GM12873 (cell line): ENCODE results near the gene FAM181B.

Source experiments
- TF ChIP-seq, protein P1 (sequence below): IDR thresholded peaks from 2 replicates; pipeline ENCODE4 v1.5.1; 2012; ENCODE audit warnings: low read depth, mild to moderate bottlenecking, moderate library complexity, low read length, control low read depth; ENCODE audit not compliant: insufficient read depth; ENCODE audit errors: missing control alignments

Gene FAM181B

GRCh38 chr11:82767123-82767522, 33.5 kb upstream of the FAM181B start:
- TF ChIP-seq, protein P1, sequence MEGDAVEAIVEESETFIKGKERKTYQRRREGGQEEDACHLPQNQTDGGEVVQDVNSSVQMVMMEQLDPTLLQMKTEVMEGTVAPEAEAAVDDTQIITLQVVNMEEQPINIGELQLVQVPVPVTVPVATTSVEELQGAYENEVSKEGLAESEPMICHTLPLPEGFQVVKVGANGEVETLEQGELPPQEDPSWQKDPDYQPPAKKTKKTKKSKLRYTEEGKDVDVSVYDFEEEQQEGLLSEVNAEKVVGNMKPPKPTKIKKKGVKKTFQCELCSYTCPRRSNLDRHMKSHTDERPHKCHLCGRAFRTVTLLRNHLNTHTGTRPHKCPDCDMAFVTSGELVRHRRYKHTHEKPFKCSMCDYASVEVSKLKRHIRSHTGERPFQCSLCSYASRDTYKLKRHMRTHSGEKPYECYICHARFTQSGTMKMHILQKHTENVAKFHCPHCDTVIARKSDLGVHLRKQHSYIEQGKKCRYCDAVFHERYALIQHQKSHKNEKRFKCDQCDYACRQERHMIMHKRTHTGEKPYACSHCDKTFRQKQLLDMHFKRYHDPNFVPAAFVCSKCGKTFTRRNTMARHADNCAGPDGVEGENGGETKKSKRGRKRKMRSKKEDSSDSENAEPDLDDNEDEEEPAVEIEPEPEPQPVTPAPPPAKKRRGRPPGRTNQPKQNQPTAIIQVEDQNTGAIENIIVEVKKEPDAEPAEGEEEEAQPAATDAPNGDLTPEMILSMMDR, result no peak

GRCh38 chr11:82765466-82766034, 31.9 kb upstream of the FAM181B start:
- TF ChIP-seq, protein P1, result no peak

DNA sequence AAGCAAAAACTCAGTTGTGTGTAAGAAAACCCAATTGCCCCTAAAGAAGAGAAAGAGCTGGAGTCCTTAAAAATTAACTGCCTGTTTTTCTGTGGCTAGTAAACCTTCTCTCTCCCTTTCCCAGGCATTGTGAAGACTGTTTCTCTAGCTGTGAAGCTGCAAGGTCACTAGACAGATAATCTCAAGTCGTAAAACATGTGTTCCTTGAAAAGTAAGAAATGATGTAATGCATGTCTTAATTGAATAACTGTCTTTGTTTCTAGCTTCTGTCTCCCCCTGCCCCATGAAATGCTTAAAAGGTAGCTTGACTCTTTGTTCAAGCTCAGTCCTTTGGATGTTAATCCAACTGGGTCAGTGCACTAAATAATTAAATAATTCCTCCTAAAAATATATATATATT, 29.5 kb upstream of the FAM181B start:
- TF ChIP-seq, protein P1, result no peak

DNA sequence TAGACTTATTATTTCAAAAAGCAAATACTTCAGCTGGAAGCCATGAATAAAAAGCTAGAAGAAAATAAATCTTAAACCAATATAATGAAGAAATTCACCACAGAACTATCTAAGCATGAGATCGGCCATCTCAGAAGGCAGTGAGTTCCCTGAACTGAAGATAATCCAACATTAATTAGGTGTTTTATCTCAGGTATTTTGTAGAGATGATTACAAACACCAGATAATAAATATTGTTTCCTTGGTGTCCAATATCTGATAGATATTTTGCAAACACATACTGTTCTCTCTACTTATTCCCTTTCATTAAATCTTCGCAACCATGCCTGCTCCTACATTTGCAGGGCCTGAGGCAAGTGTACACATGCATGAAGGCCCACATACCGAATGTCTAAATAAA, 26.0 kb upstream of the FAM181B start:
- TF ChIP-seq, protein P1, result no peak

- TF ChIP-seq, protein P1, result no peak
Measured at GRCh38 chr11:82757660-82758357, 24.1 kb upstream of the FAM181B start.

- TF ChIP-seq, protein P1, result no peak
Measured at GRCh38 chr11:82756765-82757639, 23.3 kb upstream of the FAM181B start.

DNA sequence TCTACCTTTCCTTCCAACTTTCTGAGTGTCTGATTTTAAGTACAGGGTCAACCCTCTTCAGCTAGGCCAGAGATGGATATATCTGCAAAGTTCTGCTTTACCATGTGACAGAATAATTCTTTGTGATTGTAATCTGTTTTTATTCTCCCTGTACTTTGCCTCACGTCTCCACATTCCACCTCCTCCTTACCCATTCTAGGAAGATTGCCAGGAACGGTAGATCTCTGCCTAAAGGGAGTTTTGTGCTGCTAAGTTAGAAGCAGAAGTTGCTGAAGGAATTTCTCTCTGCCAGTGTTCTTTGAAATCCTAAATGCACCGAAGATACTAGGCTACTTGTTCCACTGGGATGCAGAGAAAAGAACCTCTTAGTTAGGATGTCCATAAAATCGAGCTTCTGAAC, 20.7 kb upstream of the FAM181B start:
- TF ChIP-seq, protein P1, result no peak
